Neural cell (in vitro differentiated cells): ENCODE data around the gene F12.

Source experiments
- CTCF ChIP-seq: fragments of 450-650 bp; IDR thresholded peaks from 2 replicates; pipeline ENCODE4 v1.5.1; 2014; ENCODE audit warnings: antibody characterized with exemption, mild to moderate bottlenecking, moderate library complexity; ENCODE audit not compliant: poor library complexity, severe bottlenecking
- EP300 ChIP-seq: fragments of 450-650 bp; conservative IDR thresholded peaks from 2 replicates; pipeline ENCODE4 v1.6.1; 2014; ENCODE audit warnings: antibody characterized with exemption, mild to moderate bottlenecking, moderate library complexity; ENCODE audit not compliant: poor library complexity, severe bottlenecking
- EZH2 ChIP-seq: fragments of 200-600, 300-800 bp; shearing (Covaris generic), sonication (generic); IDR thresholded peaks from 2 replicates; pipeline ENCODE4 v1.6.1; 2014; ENCODE audit warnings: antibody characterized with exemption, low read length, borderline replicate concordance, mild to moderate bottlenecking; ENCODE audit not compliant: insufficient read depth, poor library complexity, severe bottlenecking
- POLR2AphosphoS5 ChIP-seq: IDR thresholded peaks from 2 replicates; pipeline ENCODE4 v1.6.1; 2012
- SMC3 ChIP-seq: fragments of 450-650 bp; conservative IDR thresholded peaks from 2 replicates; pipeline ENCODE4 v1.6.1; 2014; ENCODE audit warnings: antibody characterized with exemption, mild to moderate bottlenecking, moderate library complexity; ENCODE audit not compliant: poor library complexity

GRCh38 chr5:177445917-177446199, 36.5 kb upstream of the F12 start:
- TF ChIP-seq CTCF (no peak), EZH2 (no peak), EP300 (no peak), POLR2AphosphoS5 (no peak), SMC3 (no peak)
